Muscle of arm (tissue), 12 donors: ENCODE data around the gene CUEDC2. TPM values are rescaled to one million over a fixed set of nuclear protein-coding genes. Genes with fewer than 3 reads are reported as not detected.
A peak's percentile ranks its signal among the peaks of the same experiment; 100 is the strongest.
"Not testable (repeated sequence)": the region's sequence is repeated elsewhere in the genome, so short reads cannot be mapped to it uniquely, and the experiment has no call there.

ENCODE experiments used
- DNase-seq: peaks from one replicate; pipeline ENCODE4 v3.0.0-alpha.2; 2013
- polyA plus RNA-seq, 12 donors: library from polyadenylated mRNA; unstranded; fragments of 120-200 nt; gene quantifications; one replicate each; pipeline ENCODE4 v1.2.1, GENCODE V29; 2013; ENCODE audit not compliant: insufficient read length in 12 of 12

CUEDC2 gene
- polyA plus RNA-seq, 12 donors = 35.7 to 58.9 (median 51.1) TPM; not detected in 1

DNA sequence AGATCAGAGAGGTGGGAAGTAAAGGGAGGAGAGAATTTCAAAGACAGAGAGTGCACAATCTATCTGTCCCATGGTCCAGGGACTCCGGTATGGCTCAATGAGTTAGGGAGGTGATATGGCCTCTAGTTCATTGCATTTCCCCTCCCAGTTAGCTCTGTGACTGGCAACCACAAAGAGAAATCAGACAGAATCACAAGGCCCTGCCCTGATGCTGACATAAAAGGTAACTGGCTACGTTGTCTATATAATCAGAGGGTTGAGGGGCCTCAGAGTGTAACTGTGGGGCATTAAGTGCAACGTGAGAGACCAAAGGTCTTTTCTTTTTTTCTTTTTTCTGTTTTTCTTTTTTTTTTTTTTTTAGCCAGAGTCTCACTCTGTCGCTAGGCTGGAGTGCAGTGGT, 26.3 kb upstream of the CUEDC2 start:
- no peak for DNase-seq

GRCh38 chr10:102457591-102458150, 25.3 kb upstream of the CUEDC2 start:
- DNase-seq = no peak

DNA sequence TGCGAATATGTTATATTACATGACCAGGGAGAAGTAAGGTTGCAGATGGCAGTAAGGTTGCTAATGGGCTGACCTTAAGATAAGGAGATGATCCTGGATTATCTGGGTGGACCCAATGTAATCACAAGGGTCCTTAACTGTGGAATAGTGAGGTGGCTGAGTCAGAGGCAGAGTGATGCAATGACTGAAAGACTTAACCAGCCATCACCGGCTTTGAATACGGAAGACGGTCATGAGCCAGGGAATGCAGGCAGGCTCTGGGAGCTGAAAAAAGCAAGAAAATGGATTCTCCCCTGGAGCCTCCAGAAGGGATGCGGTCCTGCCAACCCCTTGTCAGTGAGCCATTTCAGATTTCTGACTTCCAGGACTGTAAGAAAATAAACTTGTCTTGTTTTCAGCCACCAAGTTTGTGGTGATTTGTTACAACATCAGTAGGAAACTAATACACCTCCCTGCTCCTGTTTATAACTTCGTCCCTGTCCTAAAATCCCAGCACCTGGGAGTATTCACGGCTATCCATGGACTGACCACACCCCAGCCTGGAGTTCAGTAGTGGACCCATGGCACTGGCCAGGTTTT, 23.6 kb upstream of the CUEDC2 start:
- no peak for DNase-seq

- not testable (repeated sequence) for DNase-seq
These were observed 22.5 kb upstream of the CUEDC2 start for GRCh38 chr10:102454662-102455487.

DNA sequence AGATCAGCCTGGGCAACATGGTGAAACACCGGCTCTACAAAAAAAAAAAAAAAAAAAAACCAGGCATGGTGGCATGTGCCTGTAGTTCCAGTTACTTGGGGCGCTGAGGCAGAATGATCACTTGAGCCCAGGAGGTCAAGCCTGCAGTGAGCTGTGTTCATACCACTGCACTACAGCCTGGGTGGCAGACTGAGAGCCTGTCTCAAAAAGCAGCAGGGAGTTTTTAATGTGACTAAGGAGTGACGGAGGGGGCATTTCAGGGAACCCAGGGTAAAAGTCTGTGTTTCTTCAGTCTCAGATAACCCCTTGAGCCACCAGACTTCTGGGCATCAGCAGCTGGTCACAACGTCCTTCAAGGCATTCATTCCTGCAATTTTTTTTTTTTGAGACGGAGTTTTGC, 21.1 kb upstream of the CUEDC2 start:
- no peak for DNase-seq

DNA sequence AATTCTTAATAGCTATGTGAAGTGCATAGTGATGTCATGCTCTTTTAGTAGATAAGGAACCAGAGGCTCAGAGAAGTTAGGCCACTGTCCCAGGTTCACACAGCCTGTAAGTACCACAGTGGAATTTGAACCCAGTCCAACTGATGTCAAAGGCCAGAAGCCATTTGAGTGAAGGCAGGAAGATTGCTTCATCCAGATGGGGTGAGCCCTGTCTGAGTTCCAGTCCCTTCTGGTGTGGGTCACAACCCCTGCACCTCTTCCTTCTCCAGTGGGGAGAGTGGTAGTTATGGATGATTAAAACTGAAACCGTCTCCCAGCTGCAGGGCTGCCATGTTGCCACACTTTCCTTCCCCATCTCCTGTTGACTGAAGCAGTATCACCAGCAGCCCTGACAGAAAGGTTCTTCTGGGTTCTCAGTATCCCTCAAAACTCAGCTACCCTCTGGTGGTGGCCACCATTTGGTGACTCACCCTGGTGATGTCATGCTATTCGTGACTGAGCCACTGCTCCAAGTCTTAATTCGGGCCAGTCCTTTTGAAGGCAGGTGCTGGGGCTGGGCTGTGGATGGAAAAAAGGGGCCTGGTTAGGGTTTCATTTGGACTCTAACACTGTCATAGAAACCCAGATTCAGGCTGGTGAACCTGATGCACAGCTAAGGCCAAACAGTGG, 20.4 kb upstream of the CUEDC2 start:
- no peak for DNase-seq

GRCh38 chr10:102451105-102451969, 19.0 kb upstream of the CUEDC2 start, which contains the start of gene C10orf95:
C10orf95 (minus strand) TSS chr10:102451543; CDS start chr10:102451093, 450 bp downstream.
- no peak for DNase-seq

- DNase-seq = peak; percentile 79
These were observed 18.2 kb upstream of the CUEDC2 start for GRCh38 chr10:102450374-102451104.

DNA sequence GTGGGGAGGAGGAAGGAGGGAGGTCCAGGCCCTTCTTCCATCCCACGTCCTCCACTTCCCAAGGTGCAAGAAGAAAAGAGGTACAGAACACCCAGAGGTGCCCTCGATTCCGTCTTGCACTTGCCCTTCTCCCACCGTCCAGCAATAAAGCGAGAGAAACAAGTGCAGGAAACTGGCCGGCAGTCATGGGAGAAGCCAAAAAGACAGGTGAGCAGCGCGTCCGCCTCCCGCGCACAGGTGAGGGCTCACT, 17.7 kb upstream of the CUEDC2 start:
- no peak for DNase-seq

GRCh38 chr10:102449321-102450123, 17.1 kb upstream of the CUEDC2 start:
- DNase-seq = no peak

DNA sequence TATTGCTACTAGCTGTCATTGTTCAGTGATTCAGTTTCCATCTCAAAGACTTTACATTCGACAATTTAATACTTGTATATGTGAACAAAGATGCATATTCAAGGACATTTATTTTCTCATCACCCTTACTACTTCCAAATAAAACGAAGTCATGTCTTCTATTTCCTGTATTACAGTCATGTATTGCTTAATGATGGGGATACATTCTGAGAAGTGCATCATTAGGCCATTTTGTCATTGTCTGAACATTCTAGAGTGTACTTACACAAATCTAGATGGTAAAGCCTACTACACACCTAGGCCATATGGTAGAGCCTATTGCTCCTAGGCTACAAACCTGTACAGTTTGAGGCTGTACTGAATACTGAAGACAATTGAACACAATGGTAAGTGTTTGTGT, 12.5 kb upstream of the CUEDC2 start:
- DNase-seq = no peak

- no peak for DNase-seq
These were observed 6.0 kb upstream of the CUEDC2 start for GRCh38 chr10:102438374-102438773.

- DNase-seq = no peak
These were observed 5.1 kb upstream of the CUEDC2 start for GRCh38 chr10:102437515-102437914.

DNA sequence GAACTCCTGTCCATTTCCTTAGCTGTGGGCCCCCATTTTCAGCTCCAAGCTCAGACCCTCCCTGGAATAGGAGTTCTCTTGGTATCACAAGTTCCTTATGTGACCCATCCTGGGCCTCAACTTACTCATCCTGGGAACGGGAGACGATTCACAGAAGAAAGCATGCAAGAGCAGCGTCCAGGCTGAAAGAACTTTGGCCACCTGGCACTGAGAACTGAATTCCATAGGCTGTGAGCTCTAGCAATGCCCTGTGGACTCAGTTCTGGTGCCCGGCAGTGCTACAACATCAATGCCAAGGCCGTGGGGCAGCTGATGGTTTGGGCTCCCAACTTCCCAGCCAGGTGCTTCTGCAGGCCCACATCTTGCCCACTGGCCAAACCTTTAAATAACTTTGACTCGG, 3.9 kb upstream of the CUEDC2 start:
- DNase-seq = no peak

DNA sequence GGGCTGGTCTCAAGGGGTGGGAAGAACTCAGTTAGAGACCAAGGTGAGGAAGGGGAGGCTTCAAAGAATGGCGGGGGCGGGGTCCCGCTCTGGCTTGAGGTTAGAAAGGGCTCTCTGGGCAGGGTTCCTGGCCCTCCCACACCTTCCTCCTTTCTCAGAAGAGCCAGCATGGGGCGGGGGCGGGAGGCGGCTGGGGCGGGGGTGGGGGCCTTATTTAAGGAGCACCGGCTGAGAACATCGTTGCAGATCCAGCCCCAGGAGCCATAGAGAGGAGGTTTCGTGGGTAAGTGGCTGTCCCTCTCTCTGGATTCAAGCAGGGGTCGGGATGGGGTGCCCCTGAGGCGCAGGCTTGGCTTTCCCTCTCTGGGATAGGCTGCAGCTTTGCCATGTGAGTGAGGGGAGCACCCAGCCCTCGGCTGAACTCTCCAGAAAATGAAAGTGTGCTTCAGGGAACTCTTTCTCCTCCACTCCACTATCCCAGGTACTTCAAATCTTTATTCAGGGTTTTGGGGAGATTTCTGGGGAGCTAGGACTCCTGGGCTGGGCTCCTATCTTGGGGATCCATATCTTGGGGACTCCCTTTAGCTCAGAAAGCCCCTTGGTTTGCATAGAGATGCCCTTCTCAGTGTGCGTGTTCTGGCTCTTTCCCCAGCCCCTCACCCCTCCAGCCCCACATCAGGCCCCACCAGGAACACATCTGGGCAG, 3.3 kb upstream of the CUEDC2 start:
- no peak for DNase-seq

GRCh38 chr10:102435133-102435497, 2.7 kb upstream of the CUEDC2 start:
- DNase-seq = no peak

DNA sequence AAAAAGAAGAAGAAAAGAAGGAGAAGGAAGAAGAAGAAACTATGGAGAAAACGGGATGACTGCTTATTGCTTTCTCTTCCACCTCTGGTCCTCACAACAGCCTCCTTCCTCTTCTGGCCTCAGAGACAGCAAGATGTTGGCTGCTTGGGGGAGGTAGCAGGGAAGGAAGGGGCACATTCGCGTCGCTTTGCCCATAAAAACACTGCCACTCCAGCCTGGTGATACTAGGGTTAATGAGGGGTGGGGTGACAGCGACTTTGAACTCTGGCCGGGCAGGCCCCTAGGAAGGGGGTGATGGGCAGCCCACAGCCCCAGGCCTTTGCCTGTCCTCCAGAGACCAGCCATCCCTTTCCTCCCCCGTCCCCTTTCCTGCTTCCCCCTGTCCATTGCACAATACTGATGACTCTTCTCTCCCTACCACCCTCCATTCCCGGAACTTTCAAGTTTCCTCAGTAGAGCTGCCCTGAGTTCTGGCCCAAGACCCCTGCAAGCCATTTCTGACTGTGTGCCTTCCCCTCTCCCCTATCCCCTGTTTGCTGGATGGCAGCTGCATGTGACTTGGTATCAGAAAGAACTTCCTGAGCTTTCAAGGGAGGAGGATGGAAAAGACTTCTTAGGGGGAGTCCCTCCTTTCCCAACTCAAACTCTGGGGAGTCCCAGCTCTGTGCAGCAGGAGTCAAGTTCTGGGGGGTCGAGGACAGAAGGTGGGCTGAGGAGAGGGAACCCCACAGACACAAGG, 2.2 kb upstream of the CUEDC2 start:
- no peak for DNase-seq

- DNase-seq = no peak
These were observed 1.3 kb upstream of the CUEDC2 start for GRCh38 chr10:102433619-102434046.
